Measurements from ENCODE around the gene MKKS. TPM values are rescaled to one million over a fixed set of nuclear protein-coding genes. Genes with fewer than 3 reads are reported as not detected.

MKKS gene
- total and polyA plus RNA-seq, 8 donors, result 13.8 to 30.2 (median 24.6) TPM

GRCh38 chr20:10461495-10461894 is 27.5 kb upstream of the MKKS start:
- Histone ChIP-seq H3K4me1 (peaks cover 0 to 27% of the 10 kb centered on the region in 2 donors), H3K27ac (peak overlapping the region in 1 of 2 donors; percentile 14), H3K36me3 (no peaks in the 10 kb centered on the region), H3K27me3 (no peaks in the 10 kb centered on the region), H3K9me3 (peaks cover 0 to 11% of the 10 kb centered on the region in 2 donors), H3K4me3 (no peak overlapping the region)
- DNase-seq (no peak), ATAC-seq (no peak)
- intact Hi-C loops (cut with DNase I), result no loop called here
- no peak for TF ChIP-seq CTCF (IDR thresholded peaks at IDR 0.05)

GRCh38 chr20:10454151-10454750 is 20.2 kb upstream of the MKKS start:
- no peak for ATAC-seq
- H3K4me1 ChIP-seq, result peaks cover 3 to 23% of the 10 kb centered on the region in 2 donors
- peak overlapping the region in 1 of 2 donors; percentile 81 for H3K27ac ChIP-seq
- H3K9me3 ChIP-seq, result peaks cover 0 to 11% of the 10 kb centered on the region in 2 donors
- H3K27me3 ChIP-seq, result no peaks in the 10 kb centered on the region
- intact Hi-C loops (cut with DNase I), result no loop called here
- TF ChIP-seq CTCF (IDR thresholded peaks at IDR 0.05), result no peak
- no peak overlapping the region for H3K4me3 ChIP-seq
- DNase-seq, result no peak
- H3K36me3 ChIP-seq, result no peaks in the 10 kb centered on the region

DNA sequence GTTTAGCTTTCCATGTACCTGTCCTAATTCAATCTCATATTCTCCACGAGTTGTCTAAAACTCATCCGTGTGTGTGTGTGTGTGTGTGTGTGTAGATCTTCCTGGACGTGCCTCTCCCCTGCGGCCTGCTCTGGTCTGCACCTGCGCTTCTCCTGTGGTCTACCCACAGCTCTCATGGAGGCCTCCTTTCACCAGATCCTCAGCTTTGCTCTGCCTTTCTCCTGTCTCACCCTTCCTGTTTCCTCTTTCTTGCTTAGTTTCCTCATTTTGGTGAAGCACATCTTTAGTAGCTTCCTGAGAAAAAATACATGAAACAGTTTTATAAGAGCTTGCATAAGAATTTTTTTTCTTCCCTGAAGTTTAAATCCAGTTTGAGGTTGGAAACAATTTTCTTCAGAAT is 19.2 kb upstream of the MKKS start:
- ATAC-seq (no peak), DNase-seq (no peak)
- Histone ChIP-seq H3K4me1 (peaks cover 3 to 29% of the 10 kb centered on the region in 2 donors), H3K4me3 (no peak overlapping the region), H3K36me3 (no peaks in the 10 kb centered on the region), H3K27ac (peak overlapping the region in 1 of 2 donors; percentile 81), H3K27me3 (no peaks in the 10 kb centered on the region), H3K9me3 (peaks cover 0 to 11% of the 10 kb centered on the region in 2 donors)
- intact Hi-C loops (cut with DNase I), result no loop called here
- no peak for TF ChIP-seq CTCF (IDR thresholded peaks at IDR 0.05)

- Histone ChIP-seq H3K36me3 (no peaks in the 10 kb centered on the region), H3K27me3 (no peaks in the 10 kb centered on the region), H3K4me3 (no peak overlapping the region), H3K4me1 (peaks cover 3 to 32% of the 10 kb centered on the region in 2 donors), H3K27ac (no peak overlapping the region), H3K9me3 (no peaks in the 10 kb centered on the region)
- TF ChIP-seq CTCF (IDR thresholded peaks at IDR 0.05), result no peak
- DNase-seq (no peak), ATAC-seq (no peak)
- intact Hi-C loops (cut with DNase I), result no loop called here
Measured at GRCh38 chr20:10449270-10449669, 15.2 kb upstream of the MKKS start.

- TF ChIP-seq CTCF (IDR thresholded peaks at IDR 0.05), result no peak
- H3K4me3 ChIP-seq, result no peak overlapping the region
- DNase-seq (no peak), ATAC-seq (peak; percentile 79)
- H3K27ac ChIP-seq, result no peak overlapping the region
- H3K27me3 ChIP-seq, result no peaks in the 10 kb centered on the region
- intact Hi-C loops (cut with DNase I), result no loop called here
- no peaks in the 10 kb centered on the region for H3K36me3 ChIP-seq
- peaks cover 3 to 25% of the 10 kb centered on the region in 2 donors for H3K4me1 ChIP-seq
- H3K9me3 ChIP-seq, result no peaks in the 10 kb centered on the region
Measured at GRCh38 chr20:10448270-10449156, 14.5 kb upstream of the MKKS start.
